Neuronal stem cell (in vitro differentiated cells): ENCODE measurements around the gene PPEF1.
A peak's percentile ranks its signal among the peaks of the same experiment; 100 is the strongest.

Source experiments
- DNase-seq: peaks from one replicate; pipeline ENCODE4 v3.0.0-alpha.2; 2013; ENCODE audit warnings: low spot score
- H2AFZ ChIP-seq: one replicate; pipeline ENCODE4 v1.6.1; 2013; ENCODE audit warnings: mild to moderate bottlenecking, low read length, inconsistent platforms
- H2AK5ac ChIP-seq: 2 replicates; pipeline ENCODE4 v1.6.1; 2013; ENCODE audit warnings: low read depth, mild to moderate bottlenecking, inconsistent platforms, low read length, moderate library complexity, mixed read lengths
- H2BK120ac ChIP-seq: 2 replicates; pipeline ENCODE4 v1.6.1; 2013; ENCODE audit warnings: low read depth, mild to moderate bottlenecking, inconsistent platforms, low read length, moderate library complexity, mixed read lengths
- H2BK12ac ChIP-seq: one replicate; pipeline ENCODE4 v1.6.1; 2013; ENCODE audit warnings: low read length, inconsistent platforms
- H2BK15ac ChIP-seq: 2 replicates; pipeline ENCODE4 v1.6.1; 2013; ENCODE audit warnings: mild to moderate bottlenecking, low read length, inconsistent platforms, mixed read lengths
- H2BK5ac ChIP-seq: one replicate; pipeline ENCODE4 v1.6.1; 2013; ENCODE audit warnings: inconsistent platforms, mild to moderate bottlenecking, low read length, moderate library complexity
- H3K14ac ChIP-seq: one replicate; pipeline ENCODE4 v1.6.1; 2013; ENCODE audit warnings: low read length, inconsistent platforms
- H3K18ac ChIP-seq: 2 replicates; pipeline ENCODE4 v1.6.1; 2013; ENCODE audit warnings: low read length, inconsistent platforms
- H3K23ac ChIP-seq: 2 replicates; pipeline ENCODE4 v1.6.1; 2013; ENCODE audit warnings: low read depth, mild to moderate bottlenecking, mixed read lengths, low read length, inconsistent platforms; ENCODE audit not compliant: poor library complexity
- H3K27ac ChIP-seq: replicated peaks from 3 replicates; pipeline ENCODE4 v1.5.1; 2013; ENCODE audit warnings: low read length, inconsistent platforms
- H3K27me3 ChIP-seq, 3 experiments: 2 replicates each; pipeline ENCODE4 v1.6.1; 2013; ENCODE audit warnings: low read length in 3 of 3, mild to moderate bottlenecking in 2 of 3, inconsistent platforms in 1 of 3, low read depth in 1 of 3, mixed read lengths in 1 of 3, moderate library complexity in 1 of 3; ENCODE audit not compliant: control insufficient read depth in 3 of 3, insufficient read depth in 3 of 3
- H3K36me3 ChIP-seq, 2 donors: replicated peaks in 1 of 2; 2 replicates each; pipeline ENCODE4 v1.6.1; 2013; ENCODE audit warnings: low read length in 2 of 2; ENCODE audit not compliant: control insufficient read depth in 2 of 2, insufficient read depth in 2 of 2
- H3K4ac ChIP-seq: 2 replicates; pipeline ENCODE4 v1.6.1; 2013; ENCODE audit warnings: inconsistent platforms, mild to moderate bottlenecking, low read length, moderate library complexity
- H3K4me1 ChIP-seq, 2 donors: 1 replicate in 1 of 2; 2 replicates in 1 of 2; pipeline ENCODE4 v1.6.1; 2013; ENCODE audit warnings: low read length in 2 of 2, low read depth in 1 of 2; ENCODE audit not compliant: control insufficient read depth in 2 of 2, insufficient read depth in 1 of 2
- H3K4me2 ChIP-seq: one replicate; pipeline ENCODE4 v1.6.1; 2013; ENCODE audit warnings: mild to moderate bottlenecking, low read length, inconsistent platforms; ENCODE audit not compliant: insufficient read depth, poor library complexity, severe bottlenecking
- H3K4me3 ChIP-seq, 2 donors: 2 replicates each; pipeline ENCODE4 v1.5.1; 2013; ENCODE audit warnings: low read length in 2 of 2, mild to moderate bottlenecking in 2 of 2, inconsistent platforms in 1 of 2, moderate library complexity in 1 of 2
- H3K79me1 ChIP-seq: one replicate; pipeline ENCODE4 v1.6.1; 2013; ENCODE audit warnings: low read depth, mild to moderate bottlenecking, inconsistent platforms, low read length, moderate library complexity
- H3K9ac ChIP-seq: one replicate; pipeline ENCODE4 v1.6.1; 2013; ENCODE audit warnings: mild to moderate bottlenecking, low read depth, low read length, inconsistent platforms; ENCODE audit not compliant: poor library complexity
- H3K9me3 ChIP-seq, 2 donors: replicated peaks in 1 of 2; 2 replicates each; pipeline versions ENCODE3 to v1.6.1; 2013; ENCODE audit warnings: low read length in 2 of 2, mild to moderate bottlenecking in 2 of 2, inconsistent platforms in 1 of 2, low read depth in 1 of 2, mixed read lengths in 1 of 2, moderate library complexity in 1 of 2; ENCODE audit not compliant: control insufficient read depth in 2 of 2, insufficient read depth in 1 of 2
- H4K8ac ChIP-seq: one replicate; pipeline ENCODE4 v1.6.1; 2013; ENCODE audit warnings: low read depth, mild to moderate bottlenecking, inconsistent platforms, low read length, moderate library complexity
- H4K91ac ChIP-seq: one replicate; pipeline ENCODE4 v1.6.1; 2013; ENCODE audit warnings: low read length, low read depth, mild to moderate bottlenecking, inconsistent platforms; ENCODE audit not compliant: poor library complexity
- WGBS, 2 donors: extraction: QIAGEN DNeasy Blood & Tissue Kit; methylation state at CpG; one replicate each; pipeline ENCODE4 v1.1.7; 2013; ENCODE audit warnings: missing lambda C conversion rate in 2 of 2, mixed read lengths in 1 of 2; ENCODE audit not compliant: insufficient read length in 2 of 2, insufficient replicate concordance in 1 of 2; ENCODE audit errors: extremely low coverage in 2 of 2; 5-methylcytosine and 5-hydroxymethylcytosine counted together

The PPEF1 gene

DNA sequence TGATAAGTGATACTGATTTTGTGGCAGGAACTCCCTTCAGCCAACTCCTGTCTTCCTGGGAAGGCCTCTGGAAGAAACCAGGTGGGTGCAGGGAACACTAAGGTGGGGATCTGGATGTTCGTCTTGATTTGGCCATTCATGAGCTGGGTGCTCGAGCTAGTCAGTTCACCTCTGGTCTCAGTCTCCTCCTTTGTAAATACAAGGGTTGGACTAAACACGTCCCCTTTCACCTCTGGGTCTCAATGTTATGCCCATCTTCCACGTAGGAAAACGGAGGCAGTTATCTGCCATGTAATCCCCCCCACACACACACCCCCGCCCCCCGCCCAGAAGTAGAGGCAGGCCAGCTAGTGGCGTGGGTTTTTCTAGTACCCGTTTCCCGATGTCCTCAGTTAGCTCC is 31.4 kb upstream of the PPEF1 start:
- WGBS, 2 donors = no CpG with 5 or more reads among the region's 10 CpGs
- no peaks in the 10 kb centered on the region for H3K27me3 ChIP-seq
- H3K4me1 ChIP-seq = no peaks in the 10 kb centered on the region
- no peak overlapping the region for H2AK5ac ChIP-seq
- no peak overlapping the region for H4K8ac ChIP-seq
- H2BK15ac ChIP-seq = no peak overlapping the region
- H3K23ac ChIP-seq = no peak overlapping the region
- H3K9me3 ChIP-seq = no peaks in the 10 kb centered on the region
- H3K4me2 ChIP-seq = no peak overlapping the region
- H4K91ac ChIP-seq = no peak overlapping the region
- H3K36me3 ChIP-seq = no peaks in the 10 kb centered on the region
- H2BK120ac ChIP-seq = no peak overlapping the region
- no peak overlapping the region for H3K18ac ChIP-seq
- H3K4ac ChIP-seq = no peak overlapping the region
- H3K9ac ChIP-seq = no peak overlapping the region
- no peak overlapping the region for H3K4me3 ChIP-seq
- H3K14ac ChIP-seq = no peak overlapping the region
- no peak overlapping the region for H3K27ac ChIP-seq
- no peak overlapping the region for H2BK12ac ChIP-seq
- DNase-seq = no peak
- H3K79me1 ChIP-seq = no peaks in the 10 kb centered on the region
- H2BK5ac ChIP-seq = no peak overlapping the region
- H2AFZ ChIP-seq = peak overlapping the region; percentile 66

DNA sequence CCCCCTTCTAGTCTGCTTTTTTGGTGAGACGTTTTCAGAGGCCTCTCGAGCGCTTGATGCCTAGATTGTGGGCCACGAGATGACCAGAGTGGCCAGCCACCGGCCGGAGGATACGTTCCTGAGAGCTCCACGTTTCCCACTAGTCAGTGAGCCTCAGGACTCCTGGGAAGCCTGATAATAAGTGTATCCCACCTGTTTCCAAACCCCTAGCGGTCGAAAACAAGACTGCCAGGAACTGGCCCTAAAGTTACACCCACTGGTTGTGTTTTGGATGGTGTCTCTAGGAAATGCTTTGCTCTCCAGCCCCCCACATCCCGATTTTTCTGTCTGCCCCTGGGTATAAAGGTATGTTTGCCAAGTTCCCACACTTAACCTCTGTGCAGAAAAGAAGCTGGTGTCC is 31.0 kb upstream of the PPEF1 start:
- no peak overlapping the region for H4K8ac ChIP-seq
- no CpG with 5 or more reads among the region's 11 CpGs for WGBS, 2 donors

DNA sequence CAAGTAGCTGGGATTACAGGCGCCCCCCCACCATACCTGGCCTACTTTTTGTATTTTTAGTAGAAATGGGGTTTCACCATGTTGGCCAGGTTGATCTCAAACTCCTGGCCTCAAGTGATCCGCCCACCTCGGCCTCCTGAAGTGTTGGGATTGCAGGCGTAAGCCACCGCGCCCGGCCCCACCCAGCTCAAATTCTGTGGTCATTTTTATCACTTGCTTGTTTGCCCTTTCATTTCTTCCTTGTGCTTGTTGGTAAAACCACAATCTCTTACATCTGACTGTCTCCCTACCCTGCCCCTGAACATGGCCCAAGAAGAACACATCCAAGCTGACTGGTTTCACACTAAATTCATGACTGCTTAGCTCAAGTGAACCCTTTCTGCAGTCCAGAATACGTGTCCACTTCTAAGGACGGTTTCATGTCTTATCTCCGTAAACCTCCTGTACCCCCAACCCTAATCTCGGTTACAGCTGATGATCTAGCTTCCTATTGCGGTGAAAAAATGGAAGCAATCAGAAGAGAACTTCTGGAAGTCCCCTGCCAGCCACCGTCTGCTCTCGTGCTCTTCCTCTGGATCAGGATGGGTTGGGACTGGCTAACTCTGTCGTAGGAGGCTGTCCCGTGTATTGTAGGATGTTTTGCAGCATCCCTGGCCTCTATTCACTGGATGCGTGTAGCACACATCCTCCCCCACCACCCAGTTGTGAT is 30.1 kb upstream of the PPEF1 start:
- Histone ChIP-seq H2AFZ (no peak overlapping the region), H2BK5ac (no peak overlapping the region), H3K36me3 (no peaks in the 10 kb centered on the region), H3K9ac (no peak overlapping the region), H3K79me1 (no peaks in the 10 kb centered on the region), H2BK15ac (no peak overlapping the region), H3K4me1 (no peaks in the 10 kb centered on the region), H4K8ac (no peak overlapping the region), H2BK12ac (no peak overlapping the region), H3K27ac (no peak overlapping the region), H3K4me3 (no peak overlapping the region), H3K4me2 (no peak overlapping the region), H2BK120ac (no peak overlapping the region), H3K4ac (no peak overlapping the region), H3K18ac (no peak overlapping the region), H3K14ac (no peak overlapping the region), H3K27me3 (no peaks in the 10 kb centered on the region), H3K23ac (no peak overlapping the region), H3K9me3 (no peaks in the 10 kb centered on the region), H2AK5ac (no peak overlapping the region), H4K91ac (no peak overlapping the region)
- no peak for DNase-seq
- no CpG with 5 or more reads among the region's 17 CpGs for WGBS, 2 donors

More for the DNA sequence above, 31.0 kb upstream of the PPEF1 start:
- Histone ChIP-seq H2BK15ac (no peak overlapping the region), H3K79me1 (no peaks in the 10 kb centered on the region), H3K4ac (no peak overlapping the region), H3K4me2 (peak overlapping the region; percentile 2), H3K27me3 (no peaks in the 10 kb centered on the region), H2AFZ (peak overlapping the region; percentile 66), H3K23ac (no peak overlapping the region), H3K14ac (no peak overlapping the region), H3K27ac (no peak overlapping the region), H2BK12ac (no peak overlapping the region), H2BK5ac (no peak overlapping the region), H3K18ac (no peak overlapping the region), H3K36me3 (no peaks in the 10 kb centered on the region), H4K91ac (no peak overlapping the region), H2BK120ac (no peak overlapping the region), H3K4me3 (no peak overlapping the region), H3K9me3 (no peaks in the 10 kb centered on the region), H2AK5ac (no peak overlapping the region), H3K9ac (no peak overlapping the region), H3K4me1 (no peaks in the 10 kb centered on the region)
- peak; percentile 8 for DNase-seq

DNA sequence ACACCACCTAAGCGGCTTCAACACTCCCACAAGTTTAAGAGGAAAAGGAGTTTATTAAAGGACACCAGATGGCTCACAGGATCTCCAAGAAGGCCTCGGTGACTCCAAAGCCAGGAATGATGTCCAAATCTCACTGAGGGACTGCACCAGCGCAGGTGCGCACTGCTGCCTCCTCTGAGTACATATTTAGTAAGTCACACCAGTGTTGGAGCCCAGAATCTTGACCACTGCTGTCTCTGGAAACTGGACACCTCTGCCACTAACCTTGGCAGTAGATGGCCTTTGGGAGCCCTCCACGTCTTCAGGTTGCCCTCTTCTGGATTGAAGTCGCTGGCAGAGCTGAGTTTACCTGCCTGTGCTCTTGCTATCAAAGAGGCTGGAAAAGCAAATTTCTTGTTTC is 25.4 kb upstream of the PPEF1 start:
- H2BK5ac ChIP-seq = no peak overlapping the region
- no peak overlapping the region for H2AK5ac ChIP-seq
- H3K4me3 ChIP-seq = no peak overlapping the region
- H4K91ac ChIP-seq = no peak overlapping the region
- no peak overlapping the region for H2AFZ ChIP-seq
- H3K4me2 ChIP-seq = no peak overlapping the region
- no peak overlapping the region for H3K27ac ChIP-seq
- H3K4ac ChIP-seq = no peak overlapping the region
- no peak overlapping the region for H4K8ac ChIP-seq
- no peak for DNase-seq
- H3K36me3 ChIP-seq = no peaks in the 10 kb centered on the region
- no peak overlapping the region for H3K9ac ChIP-seq
- no peak overlapping the region for H2BK120ac ChIP-seq
- no peak overlapping the region for H2BK15ac ChIP-seq
- no peaks in the 10 kb centered on the region for H3K27me3 ChIP-seq
- no peaks in the 10 kb centered on the region for H3K4me1 ChIP-seq
- H3K18ac ChIP-seq = no peak overlapping the region
- no peak overlapping the region for H3K14ac ChIP-seq
- no peak overlapping the region for H2BK12ac ChIP-seq
- no peaks in the 10 kb centered on the region for H3K9me3 ChIP-seq
- H3K23ac ChIP-seq = no peak overlapping the region
- no CpG with 5 or more reads among the region's 6 CpGs for whole genome bisulfite sequencing, 2 donors
- no peaks in the 10 kb centered on the region for H3K79me1 ChIP-seq
